GM19468 (cell line): ENCODE results near the gene GNAQ.
"Not testable (repeated sequence)": the region's sequence is repeated elsewhere in the genome, so short reads cannot be mapped to it uniquely, and the experiment has no call there.

Experiments
- ATAC-seq: cut with Tn5 transposase; IDR thresholded peaks from one replicate; pipeline ENCODE4 v1.9.1; 2021; ENCODE audit warnings: mild to moderate bottlenecking, moderate library complexity, moderate number of reproducible peaks; ENCODE audit not compliant: unreplicated experiment; ENCODE audit errors: extremely low read depth

The GNAQ gene

GRCh38 chr9:77763566-77763965, 268.0 kb downstream of the GNAQ start:
- no peak for ATAC-seq

- ATAC-seq = not testable (repeated sequence)
Observed at GRCh38 chr9:77760919-77761318, 270.7 kb downstream of the GNAQ start.

GRCh38 chr9:77759391-77759790, 272.2 kb downstream of the GNAQ start:
- no peak for ATAC-seq

GRCh38 chr9:77756449-77756848, 275.2 kb downstream of the GNAQ start:
- ATAC-seq = no peak

- ATAC-seq = no peak
Observed at GRCh38 chr9:77753180-77753579, 278.4 kb downstream of the GNAQ start.

- no peak for ATAC-seq
Observed at GRCh38 chr9:77752554-77752953, 279.1 kb downstream of the GNAQ start.

- no peak for ATAC-seq
Observed at GRCh38 chr9:77751341-77752091, 280.1 kb downstream of the GNAQ start.

- ATAC-seq = no peak
Observed at GRCh38 chr9:77750981-77751340, 280.6 kb downstream of the GNAQ start.

GRCh38 chr9:77750284-77750683, 281.3 kb downstream of the GNAQ start:
- ATAC-seq = no peak

GRCh38 chr9:77748214-77748772, 283.3 kb downstream of the GNAQ start:
- no peak for ATAC-seq

GRCh38 chr9:77747163-77747562, 284.4 kb downstream of the GNAQ start:
- ATAC-seq = no peak

- ATAC-seq = no peak
Observed at GRCh38 chr9:77744841-77745430, 286.7 kb downstream of the GNAQ start.

GRCh38 chr9:77743386-77743785, 288.2 kb downstream of the GNAQ start:
- ATAC-seq = no peak

GRCh38 chr9:77738932-77739331, 292.7 kb downstream of the GNAQ start:
- no peak for ATAC-seq

GRCh38 chr9:77735494-77735893, 296.1 kb downstream of the GNAQ start:
- no peak for ATAC-seq

GRCh38 chr9:77731930-77732329, 299.7 kb downstream of the GNAQ start:
- no peak for ATAC-seq

- ATAC-seq = no peak
Observed at GRCh38 chr9:77731008-77731698, 300.5 kb downstream of the GNAQ start.

- ATAC-seq = no peak
Observed at GRCh38 chr9:77729177-77729576, 302.4 kb downstream of the GNAQ start.

GRCh38 chr9:77726814-77727213, 304.8 kb downstream of the GNAQ start:
- no peak for ATAC-seq

- no peak for ATAC-seq
Observed at GRCh38 chr9:77726289-77726688, 305.3 kb downstream of the GNAQ start.

GRCh38 chr9:77725820-77726219, 305.8 kb downstream of the GNAQ start:
- no peak for ATAC-seq
